Subcutaneous adipose tissue (tissue), 4 donors: ENCODE measurements around the gene TLL2. TPM values are rescaled to one million over a fixed set of nuclear protein-coding genes. Genes with fewer than 3 reads are reported as not detected.

Experiments
- CTCF ChIP-seq: fragments of 450-650 bp; IDR thresholded peaks from one replicate; pipeline ENCODE4 v1.5.1; 2016; ENCODE audit warnings: low read depth, mild to moderate bottlenecking, control low read depth, antibody characterized with exemption, moderate library complexity
- total RNA-seq, 4 donors: library from RNA; depleted of rRNA; stranded (reverse); fragments of >200 nt; gene quantifications; one replicate each; pipeline ENCODE4 v1.1.0, GENCODE V29; 2016

TLL2 gene
- total RNA-seq, 4 donors from 2014 or later: not detected

- no peak for TF ChIP-seq CTCF
Measured at GRCh38 chr10:96460316-96460715, 53.4 kb downstream of the TLL2 start.

- no peak for TF ChIP-seq CTCF
Measured at GRCh38 chr10:96457341-96457740, 56.4 kb downstream of the TLL2 start.

- no peak for TF ChIP-seq CTCF
Measured at GRCh38 chr10:96456296-96456840, 57.4 kb downstream of the TLL2 start.

DNA sequence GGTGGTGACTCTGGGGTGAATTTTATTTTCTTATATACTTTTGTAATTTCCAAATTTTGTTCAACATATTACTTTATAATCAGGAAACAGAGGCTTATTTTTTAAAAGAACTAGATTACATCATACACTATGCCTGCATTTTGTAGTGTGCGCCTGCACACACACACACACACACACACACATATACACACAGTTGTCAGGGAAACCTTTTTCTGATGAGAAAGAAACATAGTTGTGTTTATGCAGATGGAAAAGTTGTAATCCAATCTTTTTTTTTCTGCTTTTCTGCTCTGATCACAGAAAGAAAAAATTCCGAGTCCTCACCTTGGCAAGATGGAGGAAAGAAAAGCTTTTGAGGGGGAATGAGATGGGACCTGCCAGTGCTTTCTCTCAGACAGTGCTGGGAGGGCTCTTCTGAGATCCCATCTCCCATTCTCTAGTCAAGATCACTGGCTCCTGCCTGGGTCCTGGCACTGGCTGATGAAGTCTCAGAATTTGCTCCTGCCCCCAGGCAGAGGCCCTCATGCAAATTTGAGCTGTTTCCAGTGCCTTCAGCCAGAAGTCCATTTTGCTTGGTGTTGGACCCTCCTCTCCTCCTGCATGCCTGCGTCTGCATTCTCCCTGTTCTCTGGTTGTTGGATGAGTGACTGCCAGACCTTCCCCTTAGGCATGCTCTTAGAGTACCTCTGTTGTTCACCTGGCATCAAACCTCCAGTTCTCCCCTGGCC lies 59.7 kb downstream of the TLL2 start:
- TF ChIP-seq CTCF: no peak

DNA sequence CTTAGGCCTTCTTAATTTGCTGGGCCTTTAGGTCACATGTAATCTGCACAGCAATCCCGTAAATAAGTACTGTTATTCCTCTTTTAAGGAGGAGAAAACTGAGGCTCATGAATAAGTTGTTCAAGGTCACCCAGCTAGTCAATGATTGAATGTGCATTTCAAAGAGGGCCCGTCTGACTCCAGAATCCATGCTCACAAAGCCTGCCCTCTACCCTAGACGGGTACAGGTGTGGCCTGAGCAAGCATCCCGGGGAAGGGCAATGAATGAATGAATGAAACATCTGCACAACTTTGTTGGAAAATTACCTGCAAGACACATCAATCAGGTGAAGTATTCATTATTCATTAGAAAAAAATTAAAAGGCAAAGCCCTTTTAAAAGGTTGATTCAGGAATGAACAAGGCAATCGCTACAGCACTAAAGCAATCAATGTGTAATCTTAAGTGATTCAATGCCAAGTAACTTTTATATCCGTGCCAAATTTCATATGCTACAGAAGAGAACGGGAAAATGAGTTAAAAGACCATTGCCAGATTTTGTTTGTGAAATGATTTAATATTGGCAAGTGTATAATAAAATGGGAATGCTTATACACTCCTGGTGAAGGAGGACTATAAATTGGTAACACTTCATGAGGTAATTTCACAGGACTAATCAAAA lies 61.1 kb downstream of the TLL2 start:
- TF ChIP-seq CTCF: no peak

GRCh38 chr10:96450529-96451207 lies 63.1 kb downstream of the TLL2 start:
- no peak for TF ChIP-seq CTCF

DNA sequence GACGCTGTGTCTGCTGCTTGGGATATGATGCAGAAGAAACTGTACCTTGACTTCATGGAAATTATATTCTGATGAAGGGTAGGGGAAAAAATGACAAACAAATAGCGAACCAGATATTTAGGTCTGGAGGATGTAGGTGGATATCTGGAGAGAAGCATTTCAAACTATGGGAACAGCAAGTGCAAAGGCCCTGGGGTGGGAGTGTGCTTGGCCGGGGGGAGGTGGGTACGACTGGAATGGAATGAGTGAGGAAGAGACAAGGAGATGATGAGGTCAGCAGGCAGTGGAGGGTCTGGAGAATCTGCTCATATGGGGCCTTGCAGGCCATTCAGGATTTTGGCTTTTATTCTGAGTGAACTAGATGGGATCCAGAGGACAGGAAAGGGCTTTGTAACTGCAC lies 65.2 kb downstream of the TLL2 start:
- TF ChIP-seq CTCF: no peak
